Jurkat, Clone E6-1 (cell line): ENCODE data around the gene CDK19.
A peak's percentile ranks its signal among the peaks of the same experiment; 100 is the strongest.

Experiments
- DNase-seq: peaks from one replicate; pipeline ENCODE4 v3.0.0-alpha.2; 2011; ENCODE audit warnings: low read depth, low spot score
- H3K4me3 ChIP-seq: 2 replicates; pipeline ENCODE4 v1.5.1; 2011; ENCODE audit warnings: mild to moderate bottlenecking, low read length, control low read depth, moderate library complexity

Gene CDK19

DNA sequence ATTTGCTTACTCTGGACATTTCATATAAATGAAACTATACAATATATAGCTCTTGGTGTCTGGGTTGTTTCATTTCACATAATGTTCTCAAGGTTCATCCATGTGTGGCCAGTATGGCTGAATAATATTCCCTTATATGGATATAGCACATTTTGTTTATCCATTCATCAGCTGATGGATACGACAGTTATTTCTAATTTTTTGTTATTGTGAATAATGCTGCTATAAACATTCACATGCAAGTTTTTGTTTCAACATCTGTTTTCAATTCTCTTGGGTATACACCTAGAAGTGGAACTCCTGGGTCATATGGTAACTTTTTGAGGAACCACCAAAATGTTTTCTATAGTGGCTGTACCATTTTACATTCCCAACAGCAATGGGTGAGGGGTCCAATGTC, 101.1 kb downstream of the CDK19 start:
- H3K4me3 ChIP-seq, result no peak overlapping the region
- no peak for DNase-seq

DNA sequence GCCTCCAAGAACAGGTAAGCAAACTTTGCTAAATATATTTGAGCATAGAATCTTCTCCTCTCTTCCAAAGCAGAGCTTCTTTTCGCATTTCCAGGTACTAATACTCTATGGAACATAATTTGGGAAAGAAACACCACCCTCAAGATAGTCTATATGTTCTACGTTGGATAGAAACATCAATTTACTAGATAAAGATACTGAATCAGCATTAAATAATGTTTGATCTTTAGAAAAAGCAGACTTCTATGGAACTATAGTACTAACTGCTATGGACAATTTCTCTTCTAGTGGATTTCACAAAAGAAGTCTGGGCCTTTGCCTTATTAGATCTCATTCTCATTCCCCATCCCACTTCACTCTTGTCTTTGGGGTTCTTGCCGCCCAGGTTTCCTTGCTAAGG, 103.0 kb downstream of the CDK19 start:
- DNase-seq, result no peak
- no peak overlapping the region for H3K4me3 ChIP-seq

DNA sequence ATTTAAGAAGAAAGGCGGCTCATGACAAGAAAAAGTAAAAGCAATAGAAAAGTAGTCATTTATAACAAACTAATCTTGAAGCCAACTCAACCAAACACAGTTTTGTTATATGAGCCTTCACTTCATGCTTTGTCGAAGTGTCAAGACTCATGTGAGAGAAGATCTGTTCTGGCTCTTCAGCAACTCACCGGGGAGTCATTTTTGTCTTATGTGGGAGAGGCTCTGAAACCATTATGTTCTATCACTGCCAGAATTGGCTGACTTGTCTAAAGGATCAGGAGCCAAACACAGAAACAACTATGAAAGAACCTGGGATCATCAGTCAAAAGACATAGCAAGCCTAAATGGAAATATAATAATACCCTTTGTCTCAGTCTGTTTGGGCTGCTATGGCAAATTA, 105.2 kb downstream of the CDK19 start:
- H3K4me3 ChIP-seq, result no peak overlapping the region
- no peak for DNase-seq

DNA sequence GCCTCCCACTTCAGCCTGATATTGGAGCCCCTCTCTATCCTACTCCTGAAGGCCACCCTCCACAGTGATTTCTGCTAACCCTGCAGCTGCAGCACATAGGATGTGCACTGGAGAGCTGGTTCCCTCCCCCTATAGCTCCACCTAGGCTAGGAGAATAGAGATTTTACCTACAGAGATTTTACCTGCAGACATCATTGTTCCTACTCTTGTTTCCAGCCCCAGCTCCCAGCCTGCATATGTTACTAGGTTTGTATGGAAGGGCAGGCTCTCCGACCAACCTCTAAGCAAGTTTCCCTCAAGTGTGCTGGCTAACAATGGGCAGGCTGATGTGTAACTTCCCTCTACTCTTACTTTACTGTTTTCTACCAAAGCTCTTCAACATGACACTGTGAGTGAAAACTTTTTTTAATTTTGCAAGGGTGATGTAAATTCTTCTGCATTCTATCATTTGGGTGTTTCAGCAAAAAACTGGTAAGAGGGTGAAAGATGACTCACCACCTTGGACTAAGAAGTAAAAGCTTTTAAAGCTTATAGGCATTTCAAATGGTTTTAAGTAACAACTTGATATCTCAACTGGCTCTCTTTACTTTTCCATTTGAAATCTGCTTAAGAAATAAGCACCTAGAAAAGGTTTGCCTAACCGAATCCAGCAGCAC, 106.8 kb downstream of the CDK19 start:
- no peak for DNase-seq

DNA sequence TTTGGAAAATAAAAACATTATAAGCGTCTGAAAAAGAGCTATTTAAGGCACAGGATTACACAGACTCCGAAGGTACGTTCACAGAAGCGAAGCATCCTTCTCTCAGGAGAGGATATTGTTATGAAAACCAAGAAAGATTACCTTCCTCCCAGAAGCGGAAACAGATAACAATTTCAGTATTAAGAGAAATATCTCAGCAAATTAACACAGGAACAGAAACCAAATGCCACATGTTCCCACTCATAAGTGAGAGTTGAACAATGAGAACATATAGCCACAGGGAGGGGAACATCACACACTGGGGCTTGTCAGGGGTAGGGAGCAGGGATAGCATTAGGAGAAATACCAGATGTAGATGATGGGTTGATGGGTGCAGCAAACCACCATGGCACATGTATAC, 109.7 kb downstream of the CDK19 start:
- H3K4me3 ChIP-seq, result no peak overlapping the region
- DNase-seq, result no peak

More for the DNA sequence above, 106.8 kb downstream of the CDK19 start:
- no peak overlapping the region for H3K4me3 ChIP-seq

DNA sequence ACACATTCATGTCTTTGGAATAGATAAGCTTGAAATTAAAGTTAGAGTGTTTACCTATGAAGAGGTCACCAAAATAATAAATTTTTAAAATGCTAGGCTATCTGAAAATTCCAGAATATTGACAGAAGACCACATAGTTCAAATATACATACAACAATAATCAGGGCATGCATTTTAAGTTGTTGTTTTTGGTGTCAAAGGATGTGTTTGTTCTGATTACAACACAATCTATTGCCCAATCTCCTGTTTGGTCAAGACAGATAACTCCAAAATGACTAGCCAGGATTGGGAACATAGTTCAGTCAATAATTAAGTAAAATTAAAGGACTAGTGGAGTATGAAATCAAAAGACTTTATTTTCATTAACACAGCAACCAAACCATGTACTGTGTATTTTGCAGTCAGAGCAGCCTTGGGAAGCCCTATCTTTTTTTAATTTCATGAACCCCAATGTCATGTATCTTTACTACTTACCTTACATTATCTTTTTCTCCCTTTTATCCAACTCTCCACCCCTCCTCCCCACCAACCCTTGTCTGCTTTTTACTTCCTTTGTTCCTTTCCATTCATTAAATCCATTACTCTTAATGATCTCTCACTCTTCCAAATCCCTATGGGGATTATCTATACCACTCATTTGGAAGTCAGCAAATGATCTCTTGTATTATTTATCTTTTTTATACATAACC, 111.2 kb downstream of the CDK19 start:
- H3K4me3 ChIP-seq, result no peak overlapping the region
- DNase-seq, result no peak

DNA sequence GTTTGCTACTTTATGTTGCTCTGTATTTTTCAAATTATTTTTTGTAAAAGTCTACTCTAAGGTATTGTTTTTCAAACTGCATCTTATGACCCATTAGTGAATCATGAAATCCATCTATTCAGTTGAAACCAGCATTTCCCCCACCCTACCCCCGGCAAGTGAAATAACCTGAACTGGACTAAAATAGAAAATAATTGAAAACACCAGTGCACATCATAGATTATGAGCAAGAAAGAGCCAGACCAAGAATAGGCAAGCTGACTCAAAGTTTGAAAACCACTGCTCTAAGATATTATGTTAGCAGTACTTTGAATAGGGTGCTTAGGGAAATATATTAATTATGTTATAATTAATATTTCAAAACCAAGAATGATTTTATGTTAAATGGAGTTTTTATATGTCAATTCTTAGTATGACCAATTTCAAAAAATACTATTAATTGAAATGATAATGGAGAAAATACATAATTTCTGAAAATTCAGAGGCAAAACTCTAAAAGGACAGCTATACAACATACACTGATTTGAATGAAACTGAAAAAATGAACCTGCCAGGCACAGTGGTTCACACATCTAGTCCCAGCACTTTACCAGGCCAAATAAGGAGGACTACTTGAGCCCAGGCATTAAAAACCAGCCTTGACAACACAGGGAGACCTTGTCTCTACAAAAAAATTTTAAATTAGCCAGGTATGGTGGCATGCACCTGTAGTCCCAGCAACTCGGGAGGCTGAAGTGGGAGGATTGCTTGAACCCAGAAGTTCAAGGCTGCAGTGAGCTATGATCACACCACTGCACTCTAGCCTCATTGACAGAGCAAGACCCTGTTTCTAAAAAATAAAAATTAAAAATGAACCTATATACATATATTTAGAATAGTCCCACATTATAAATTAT, 112.0 kb downstream of the CDK19 start:
- DNase-seq, result no peak
- no peak overlapping the region for H3K4me3 ChIP-seq

DNA sequence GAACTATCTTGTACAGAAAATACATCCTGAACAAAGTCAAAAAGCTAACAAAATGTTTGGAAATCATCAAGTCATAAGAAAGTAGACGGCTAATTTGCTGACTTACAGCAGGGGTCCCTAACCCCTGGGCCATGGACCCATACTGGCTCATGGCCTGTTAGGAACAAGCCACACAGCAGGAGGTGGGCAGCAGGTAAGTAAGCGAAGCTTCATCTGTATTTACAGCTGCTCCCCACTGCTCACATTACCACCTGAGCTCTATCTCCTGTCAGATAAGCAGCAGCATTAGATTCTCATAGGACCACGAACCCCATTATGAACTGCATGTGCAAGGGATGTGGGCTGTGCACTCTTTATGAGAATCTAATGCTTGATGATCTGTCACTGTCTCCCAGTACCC, 115.5 kb downstream of the CDK19 start:
- no peak overlapping the region for H3K4me3 ChIP-seq
- DNase-seq, result no peak

DNA sequence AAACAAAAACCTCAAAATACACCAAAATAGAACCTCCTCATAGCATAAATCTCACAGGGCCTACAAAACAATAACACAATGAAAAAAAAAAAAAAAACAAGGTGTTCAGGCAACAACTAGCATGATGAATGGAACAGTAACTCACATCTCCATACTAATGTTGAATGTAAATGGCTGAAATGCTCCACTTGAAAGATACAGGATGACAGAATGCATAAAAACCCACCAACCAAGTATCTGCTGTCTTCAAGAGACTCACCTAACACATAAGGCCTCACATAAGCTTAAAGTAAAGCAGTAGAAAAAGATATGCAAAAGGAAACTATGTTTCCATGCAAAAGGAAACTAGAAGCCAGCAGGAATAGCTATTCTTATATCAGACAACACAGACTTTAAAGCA, 121.3 kb downstream of the CDK19 start:
- H3K4me3 ChIP-seq, result no peak overlapping the region
- DNase-seq, result no peak

DNA sequence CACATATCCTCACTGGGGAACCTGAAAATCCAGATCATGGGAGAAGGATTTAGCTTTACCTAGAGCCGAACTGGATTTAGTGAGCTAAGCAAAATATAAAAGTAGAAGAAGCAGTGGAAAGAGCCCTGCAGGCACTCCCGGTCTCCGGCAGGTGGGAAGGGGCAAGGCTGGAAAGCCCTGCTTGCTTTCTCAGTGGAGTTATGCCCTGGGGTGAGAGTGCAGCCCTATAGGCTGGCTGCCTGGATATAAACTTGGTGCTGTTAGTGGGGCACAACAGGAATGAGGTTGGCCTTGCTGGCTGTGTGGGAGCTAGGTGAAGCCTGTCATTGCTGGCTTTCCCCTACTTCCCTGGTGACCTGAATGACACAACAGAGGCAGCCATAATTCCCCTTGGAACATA, 122.0 kb downstream of the CDK19 start:
- no peak overlapping the region for H3K4me3 ChIP-seq
- no peak for DNase-seq

DNA sequence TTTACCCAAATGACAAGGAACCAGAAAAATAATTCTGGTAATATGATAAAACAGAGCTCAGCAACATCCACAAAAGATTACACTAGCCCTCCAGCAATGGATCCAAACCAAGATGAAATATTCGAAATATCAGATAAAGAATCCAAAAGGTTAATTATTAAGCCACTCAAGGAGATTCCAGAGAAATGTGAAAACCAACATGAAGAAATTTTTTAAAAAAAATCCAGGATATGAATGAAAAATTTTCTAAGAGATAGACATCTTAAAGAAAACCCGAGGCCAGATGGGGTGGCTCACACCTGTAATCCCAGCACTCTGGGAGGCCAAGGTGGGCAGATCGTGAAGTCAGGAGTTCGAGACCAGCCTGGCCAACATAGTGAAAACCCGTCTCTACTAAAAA, 124.4 kb downstream of the CDK19 start:
- H3K4me3 ChIP-seq, result no peak overlapping the region
- DNase-seq, result no peak

DNA sequence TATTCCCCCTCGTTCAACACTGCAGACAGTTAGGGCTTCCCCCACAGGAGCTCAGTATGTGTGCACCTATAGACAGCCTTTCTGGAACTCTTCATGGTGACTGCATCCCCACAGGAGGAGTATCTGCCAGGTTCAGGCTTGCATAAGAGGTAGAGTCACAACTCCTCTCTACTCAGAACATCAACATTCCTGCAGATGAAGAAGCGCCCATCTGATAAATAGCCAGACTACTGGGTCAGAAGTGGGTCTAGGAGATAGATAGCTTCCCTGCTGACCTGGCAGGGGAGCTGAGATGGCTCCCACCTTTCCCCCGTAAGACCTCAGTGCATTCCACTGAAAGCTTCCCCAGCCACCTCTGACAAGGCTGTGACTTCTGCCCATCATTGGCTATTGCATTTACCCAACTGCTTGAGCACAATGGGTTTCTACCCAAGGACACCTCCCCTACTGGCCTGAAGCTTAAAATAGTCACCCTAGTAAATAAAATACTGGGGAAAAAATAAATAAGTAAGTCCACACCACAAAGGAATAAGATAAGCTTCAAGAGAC, 125.1 kb downstream of the CDK19 start:
- no peak overlapping the region for H3K4me3 ChIP-seq
- no peak for DNase-seq

DNA sequence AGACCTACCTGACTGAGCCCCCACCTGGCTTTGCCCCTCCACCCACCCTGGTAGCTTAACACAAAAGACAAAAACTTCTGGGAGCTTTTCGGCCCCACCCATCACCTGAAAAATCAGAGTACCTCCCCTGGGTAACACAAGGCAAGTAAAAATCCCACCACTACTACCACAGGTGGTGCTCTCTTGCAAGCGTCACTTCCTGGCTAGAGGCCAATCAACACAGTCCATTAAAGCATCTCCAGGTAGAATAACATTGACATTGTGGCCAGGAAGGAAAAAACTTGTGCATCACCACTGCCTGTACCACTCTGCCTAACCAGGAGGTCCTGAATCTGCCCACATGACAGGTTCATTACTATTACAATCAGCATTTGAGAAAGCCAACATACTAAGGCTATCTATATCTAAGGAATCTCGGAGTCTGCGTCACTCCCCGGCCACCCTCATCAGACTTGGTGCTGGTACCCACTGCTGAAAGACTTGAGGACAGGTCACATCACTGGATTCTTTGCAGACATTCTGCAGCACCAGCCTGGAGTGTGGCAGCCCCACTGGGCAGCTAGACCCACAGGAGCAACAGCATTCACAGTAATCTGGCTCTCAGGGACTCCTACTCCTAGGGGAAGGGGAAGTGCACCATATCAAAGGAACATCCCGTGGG, 125.9 kb downstream of the CDK19 start:
- H3K4me3 ChIP-seq, result no peak overlapping the region
- DNase-seq, result no peak

DNA sequence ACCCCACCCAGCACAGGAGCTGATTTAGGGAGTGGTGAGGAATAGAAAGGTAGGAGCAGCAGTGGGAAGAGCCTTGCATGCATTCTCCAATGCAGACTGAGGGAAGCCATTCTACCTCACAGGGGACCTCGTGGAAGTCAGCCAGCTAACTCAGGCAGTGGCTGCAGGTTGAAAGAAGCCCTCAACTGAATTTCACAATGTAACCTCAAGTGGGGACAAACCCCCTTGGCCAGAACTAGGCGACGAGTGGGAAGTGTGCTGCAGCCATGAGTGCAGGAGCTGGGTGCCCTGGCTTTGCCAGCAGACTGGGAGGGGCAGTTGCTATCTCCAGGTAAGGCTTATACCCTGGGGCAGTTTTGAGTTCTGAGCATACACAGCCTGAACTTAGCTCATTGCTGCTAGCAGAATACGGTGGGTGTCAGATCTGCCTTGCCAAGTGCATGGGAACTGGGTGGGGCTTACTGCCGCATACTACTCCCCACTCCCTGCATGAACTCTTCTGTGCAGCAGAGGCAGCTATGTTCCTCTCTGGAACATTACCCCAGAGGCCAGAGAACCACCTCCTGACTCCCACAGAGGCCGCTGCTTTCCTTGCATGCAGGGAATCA, 126.5 kb downstream of the CDK19 start:
- no peak overlapping the region for H3K4me3 ChIP-seq
- DNase-seq, result no peak

DNA sequence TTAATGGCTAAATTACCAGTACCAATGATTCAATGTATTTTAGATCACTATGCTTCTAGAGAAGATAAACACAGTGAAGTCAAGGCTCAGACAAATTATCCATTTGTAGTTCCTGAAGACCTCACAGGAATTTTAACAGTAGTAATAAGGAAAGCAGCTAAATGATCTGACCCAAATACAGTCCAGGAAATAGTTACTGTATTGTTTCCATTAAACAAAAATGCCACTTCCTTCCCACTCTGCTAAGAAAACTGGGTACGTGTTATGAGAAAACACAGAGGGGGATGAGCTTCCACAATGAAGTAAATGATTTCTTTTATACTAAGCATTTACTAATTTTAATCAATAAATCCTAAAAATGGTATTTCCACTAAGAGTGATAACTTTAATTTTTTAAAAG, 127.9 kb downstream of the CDK19 start:
- DNase-seq, result no peak
- H3K4me3 ChIP-seq, result no peak overlapping the region

DNA sequence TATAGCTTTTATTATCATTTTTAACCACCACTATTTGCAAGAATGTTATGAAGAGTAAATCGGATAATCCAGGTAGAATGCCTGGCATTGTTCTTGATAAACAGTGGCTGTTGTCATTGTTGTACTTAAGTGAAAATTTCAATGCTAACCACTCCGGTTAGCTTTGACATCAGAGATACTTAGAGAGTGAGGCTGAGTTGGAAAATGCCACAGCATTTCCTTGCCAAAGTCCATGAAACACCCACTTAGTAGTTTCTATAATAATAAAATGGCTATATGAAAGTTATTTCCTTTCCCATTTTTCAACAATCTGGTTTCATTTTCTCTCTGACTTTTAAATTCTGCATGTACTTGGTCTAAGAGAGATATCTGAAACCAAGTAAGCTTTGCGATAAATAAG, 132.0 kb downstream of the CDK19 start:
- no peak for DNase-seq
- H3K4me3 ChIP-seq, result no peak overlapping the region

DNA sequence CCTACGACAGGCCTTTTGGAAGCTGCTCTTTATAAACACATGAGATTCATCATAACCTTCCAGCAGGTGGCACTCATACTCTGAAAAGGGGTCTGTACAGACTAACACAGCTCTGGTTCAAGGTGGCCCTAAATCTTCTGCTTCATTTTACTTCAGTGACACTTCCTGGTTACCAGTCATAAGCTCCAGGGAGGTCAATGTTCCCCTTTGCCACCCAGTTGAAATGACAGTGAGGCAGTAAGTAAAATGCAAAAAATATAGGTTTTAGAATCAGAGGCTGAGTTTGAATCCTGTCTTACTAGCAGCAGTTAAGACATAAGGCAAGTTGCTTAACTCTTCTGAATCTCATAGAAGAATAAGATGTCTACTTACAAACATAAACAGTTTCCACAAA, 132.8 kb downstream of the CDK19 start:
- DNase-seq, result peak; percentile 79
- no peak overlapping the region for H3K4me3 ChIP-seq

DNA sequence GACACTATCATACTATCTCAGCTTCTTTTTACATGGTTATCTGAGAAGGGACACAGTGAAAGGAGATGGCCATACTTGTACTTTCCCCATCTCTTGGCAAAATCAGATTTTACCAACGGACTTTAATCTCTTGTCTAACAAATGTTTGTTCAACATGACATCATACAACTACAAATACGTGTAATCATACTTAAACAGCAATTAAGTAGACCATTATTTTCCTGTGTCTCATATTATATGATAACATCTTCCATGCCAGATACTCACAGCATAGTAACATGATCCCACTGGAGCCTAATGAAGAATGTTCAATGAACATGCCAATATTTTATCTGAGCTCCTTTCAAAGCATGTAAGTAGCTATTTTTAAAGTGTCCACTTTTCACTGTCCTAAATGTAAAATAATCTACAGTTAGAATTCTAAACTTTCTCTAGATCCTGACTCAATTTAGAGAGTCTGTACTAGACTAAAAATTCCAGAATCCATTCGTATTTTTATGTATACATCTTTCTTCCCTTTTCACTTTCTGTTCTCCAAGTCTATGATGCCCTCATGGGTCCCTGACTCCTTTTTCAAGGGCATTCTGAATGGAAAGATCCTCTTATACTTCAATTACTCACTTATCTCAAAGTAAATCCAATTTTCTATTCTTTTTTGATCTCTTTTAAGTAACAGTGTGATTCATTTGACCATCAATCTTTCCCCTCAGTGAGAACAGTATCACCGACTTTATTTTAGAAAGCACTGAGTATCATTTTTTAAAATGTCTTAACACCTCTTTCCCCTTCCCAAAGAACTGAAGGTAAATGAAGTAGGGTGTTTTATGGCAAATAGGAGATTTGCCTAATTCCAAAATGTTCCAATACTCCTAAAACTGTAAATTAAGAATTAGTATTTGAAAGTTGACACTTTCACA, 133.5 kb downstream of the CDK19 start:
- H3K4me3 ChIP-seq, result no peak overlapping the region
- no peak for DNase-seq
